GM21619 (cell line): ENCODE data around the gene PPP4R4.
"Not testable (repeated sequence)": the region's sequence is repeated elsewhere in the genome, so short reads cannot be mapped to it uniquely, and the experiment has no call there.

Experiments
- ATAC-seq: cut with Tn5 transposase; IDR thresholded peaks from one replicate; pipeline ENCODE4 v1.9.1; 2021; ENCODE audit not compliant: unreplicated experiment

The PPP4R4 gene

GRCh38 chr14:94264195-94264594 is 90.1 kb downstream of the PPP4R4 start:
- not testable (repeated sequence) for ATAC-seq

GRCh38 chr14:94267352-94267751 is 93.2 kb downstream of the PPP4R4 start:
- ATAC-seq, result no peak

- ATAC-seq, result not testable (repeated sequence)
Observed at GRCh38 chr14:94268582-94268981, 94.5 kb downstream of the PPP4R4 start.

- ATAC-seq, result no peak
Observed at GRCh38 chr14:94269156-94269555, 95.0 kb downstream of the PPP4R4 start.

- ATAC-seq, result not testable (repeated sequence)
Observed at GRCh38 chr14:94276898-94277561, 102.9 kb downstream of the PPP4R4 start.

GRCh38 chr14:94278731-94279130 is 104.6 kb downstream of the PPP4R4 start:
- no peak for ATAC-seq

GRCh38 chr14:94282991-94283723 is 109.0 kb downstream of the PPP4R4 start:
- ATAC-seq, result no peak

GRCh38 chr14:94284221-94284620 is 110.1 kb downstream of the PPP4R4 start:
- ATAC-seq, result no peak

GRCh38 chr14:94285158-94285557 is 111.0 kb downstream of the PPP4R4 start:
- no peak for ATAC-seq

- ATAC-seq, result no peak
Observed at GRCh38 chr14:94288610-94289465, 114.7 kb downstream of the PPP4R4 start.

GRCh38 chr14:94290197-94290596 is 116.1 kb downstream of the PPP4R4 start:
- ATAC-seq, result no peak

GRCh38 chr14:94291159-94291905 is 117.2 kb downstream of the PPP4R4 start:
- no peak for ATAC-seq

- ATAC-seq, result no peak
Observed at GRCh38 chr14:94291906-94292525, 117.9 kb downstream of the PPP4R4 start.

- no peak for ATAC-seq
Observed at GRCh38 chr14:94292526-94292871, 118.4 kb downstream of the PPP4R4 start.

- no peak for ATAC-seq
Observed at GRCh38 chr14:94292872-94293577, 118.9 kb downstream of the PPP4R4 start, which contains the start of gene SERPINA10. Gene SERPINA10 (minus strand): TSS chr14:94293268. CDS start chr14:94290593, 2,675 bp downstream.

- ATAC-seq, result no peak
Observed at GRCh38 chr14:94293578-94293924, 119.4 kb downstream of the PPP4R4 start.

- no peak for ATAC-seq
Observed at GRCh38 chr14:94295360-94296180, 121.4 kb downstream of the PPP4R4 start.

- not testable (repeated sequence) for ATAC-seq
Observed at GRCh38 chr14:94296181-94296545, 122.0 kb downstream of the PPP4R4 start.

GRCh38 chr14:94298130-94298529 is 124.0 kb downstream of the PPP4R4 start:
- no peak for ATAC-seq
